WTC11 (cell line): ENCODE data around the gene AKAP13. TPM values are rescaled to one million over a fixed set of nuclear protein-coding genes. Genes with fewer than 3 reads are reported as not detected.

Source experiments
- ATAC-seq: fragments of 200-7000 bp; cut with Tn5 transposase; 2 replicates; pipeline ENCODE4 v1.10.0; 2021; ENCODE audit warnings: mild to moderate bottlenecking, moderate library complexity
- CTCF ChIA-PET: fragments of 300-600 bp; sonication (Branson Sonifier 250); formaldehyde crosslinking; loops from one replicate; lab custom pipeline; 2021; ENCODE audit warnings: antibody characterized with exemption; lab: Charles Lee
- POLR2A ChIA-PET: fragments of 350-600 bp; sonication (Branson Sonifier 250); formaldehyde crosslinking; loops from one replicate; lab custom pipeline; 2021; ENCODE audit warnings: antibody characterized with exemption; lab: Charles Lee
- DNase-seq: peaks from one replicate; pipeline ENCODE4 v3.0.0; 2021; ENCODE audit warnings: low spot score
- H3K27ac Mint-ChIP-seq: 2 replicates; pipeline ENCODE4 v1.8.0; 2021; ENCODE audit warnings: mixed read lengths
- H3K27me3 Mint-ChIP-seq: 2 replicates; pipeline ENCODE4 v1.8.0; 2021; ENCODE audit warnings: low read depth, mild to moderate bottlenecking, moderate library complexity, mixed read lengths
- H3K36me3 Mint-ChIP-seq: 2 replicates; pipeline ENCODE4 v1.8.0; 2021; ENCODE audit warnings: mixed read lengths
- H3K4me1 Mint-ChIP-seq: 2 replicates; pipeline ENCODE4 v1.8.0; 2022; ENCODE audit warnings: mixed read lengths
- H3K4me3 Mint-ChIP-seq: 2 replicates; pipeline ENCODE4 v1.8.0; 2021; ENCODE audit warnings: mild to moderate bottlenecking, moderate library complexity, mixed read lengths
- H3K9me3 Mint-ChIP-seq: 2 replicates; pipeline ENCODE4 v1.8.0; 2021; ENCODE audit warnings: mixed read lengths
- ATF1 ChIP-seq: sonication (generic); formaldehyde crosslinking; IDR thresholded peaks from 2 replicates; pipeline ENCODE4 v1.8.1; 2023; ENCODE audit warnings: mild to moderate bottlenecking, moderate library complexity, missing genetic modification reagents
- CTCF ChIP-seq: fragments of 200-600 bp; IDR thresholded peaks from 2 replicates; pipeline ENCODE4 v1.8.0; 2022; ENCODE audit warnings: antibody characterized with exemption
- ESRRA ChIP-seq: sonication (generic); formaldehyde crosslinking; IDR thresholded peaks from 2 replicates; pipeline ENCODE4 v1.8.1; 2022; ENCODE audit warnings: mild to moderate bottlenecking, missing genetic modification reagents, borderline replicate concordance
- NFE2L1 ChIP-seq: sonication (generic); formaldehyde crosslinking; IDR thresholded peaks from 2 replicates; pipeline ENCODE4 v1.8.1; 2023; ENCODE audit warnings: missing genetic modification reagents
- NR2C2 ChIP-seq: sonication (generic); formaldehyde crosslinking; IDR thresholded peaks from 2 replicates; pipeline ENCODE4 v1.8.0; 2022; ENCODE audit warnings: mild to moderate bottlenecking, missing genetic modification reagents
- PRRX2 ChIP-seq: fragments of 250-450 bp; sonication (Bioruptor Pico); IDR thresholded peaks from 2 replicates; pipeline ENCODE4 v1.8.0; 2021; ENCODE audit warnings: mild to moderate bottlenecking
- RELA ChIP-seq: sonication (generic); formaldehyde crosslinking; IDR thresholded peaks from 2 replicates; pipeline ENCODE4 v1.8.1; 2022; ENCODE audit warnings: missing genetic modification reagents, mild to moderate bottlenecking, borderline replicate concordance
- SP1 ChIP-seq: sonication (generic); formaldehyde crosslinking; conservative IDR thresholded peaks from 2 replicates; pipeline ENCODE4 v1.8.1; 2022; ENCODE audit warnings: missing genetic modification reagents
- USF2 ChIP-seq: sonication (generic); formaldehyde crosslinking; IDR thresholded peaks from 2 replicates; pipeline ENCODE4 v1.8.1; 2023; ENCODE audit warnings: mild to moderate bottlenecking, missing genetic modification reagents, moderate library complexity
- ZNF121 ChIP-seq: sonication (generic); formaldehyde crosslinking; IDR thresholded peaks from 2 replicates; pipeline ENCODE4 v1.8.0; 2023; ENCODE audit warnings: missing genetic modification reagents
- ZNF396 ChIP-seq: fragments of 250-450 bp; sonication (Bioruptor Pico); IDR thresholded peaks from 2 replicates; pipeline ENCODE4 v1.8.0; 2021; ENCODE audit warnings: mild to moderate bottlenecking, moderate library complexity, borderline replicate concordance
- ZNF671 ChIP-seq: fragments of 250-450 bp; sonication (Bioruptor Pico); IDR thresholded peaks from 2 replicates; pipeline ENCODE4 v1.8.0; 2021; ENCODE audit warnings: mild to moderate bottlenecking
- ZSCAN18 ChIP-seq: fragments of 250-450 bp; sonication (Bioruptor Pico); IDR thresholded peaks from 2 replicates; pipeline ENCODE4 v2.1.2; 2022; ENCODE audit warnings: mild to moderate bottlenecking, moderate library complexity
- total RNA-seq: library from RNA; stranded (reverse); gene quantifications from 3 replicates; pipeline ENCODE4 v1.2.3, GENCODE V29; 2021
- TF ChIP-seq, protein P1 (sequence below): sonication (generic); formaldehyde crosslinking; IDR thresholded peaks from 2 replicates; pipeline ENCODE4 v1.8.0; 2023; ENCODE audit warnings: missing genetic modification reagents
- TF ChIP-seq, protein P2 (sequence below): sonication (generic); formaldehyde crosslinking; IDR thresholded peaks from 2 replicates; pipeline ENCODE4 v1.8.1; 2023; ENCODE audit warnings: mild to moderate bottlenecking, missing genetic modification reagents, borderline replicate concordance

The AKAP13 gene
- total RNA-seq, 1 experiment from 2014 or later = 50.3 TPM

- H3K4me3 Mint-ChIP-seq = no peak overlapping the region
- H3K9me3 Mint-ChIP-seq = no peaks in the 10 kb centered on the region
- H3K36me3 Mint-ChIP-seq = no peaks in the 10 kb centered on the region
- peaks cover 70% of the 10 kb centered on the region for H3K4me1 Mint-ChIP-seq
- ChIA-PET POLR2A (no interaction called here), CTCF (interaction anchor here (0.8 to 1.5 kb wide), 3 partner anchors 9 to 45 kb away, joined by 3 to 6 read pairs (median 3); no protein-coding TSS in a partner anchor)
- H3K27me3 Mint-ChIP-seq = no peaks in the 10 kb centered on the region
- peak; percentile 14; the same call in 1 of the 2 replicates for ATAC-seq
- TF ChIP-seq ZNF396 (CRISPR knock-in tag) = no peak
- DNase-seq = no peak
- peak overlapping the region; percentile 8; the same call in 1 of the 2 replicates for H3K27ac Mint-ChIP-seq
These were observed 118.1 kb downstream of the AKAP13 start for GRCh38 chr15:85498471-85498870.

GRCh38 chr15:85499371-85499887 is 119.0 kb downstream of the AKAP13 start:
- POLR2A ChIA-PET = interaction anchor here (0.6 kb wide), 1 partner anchor 161 kb away, joined by 8 read pairs; no protein-coding TSS in a partner anchor
- no peak overlapping the region for H3K27ac Mint-ChIP-seq
- peak; percentile 11; the same call in 1 of the 2 replicates for ATAC-seq
- no peaks in the 10 kb centered on the region for H3K9me3 Mint-ChIP-seq
- no peak for DNase-seq
- CTCF ChIA-PET = interaction anchor here (1.2 to 1.3 kb wide), 2 partner anchors 44 to 169 kb away, joined by 3 read pairs; no protein-coding TSS in a partner anchor
- TF ChIP-seq, protein P1, sequence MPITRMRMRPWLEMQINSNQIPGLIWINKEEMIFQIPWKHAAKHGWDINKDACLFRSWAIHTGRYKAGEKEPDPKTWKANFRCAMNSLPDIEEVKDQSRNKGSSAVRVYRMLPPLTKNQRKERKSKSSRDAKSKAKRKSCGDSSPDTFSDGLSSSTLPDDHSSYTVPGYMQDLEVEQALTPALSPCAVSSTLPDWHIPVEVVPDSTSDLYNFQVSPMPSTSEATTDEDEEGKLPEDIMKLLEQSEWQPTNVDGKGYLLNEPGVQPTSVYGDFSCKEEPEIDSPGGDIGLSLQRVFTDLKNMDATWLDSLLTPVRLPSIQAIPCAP (CRISPR knock-in tag) = no peak
- TF ChIP-seq CTCF (no peak), ATF1 (no peak), NFE2L1 (CRISPR knock-in tag) (0 out of 2 replicates have a peak, but pooled peaks have one; percentile 15)
- H3K4me3 Mint-ChIP-seq = no peak overlapping the region
- no peaks in the 10 kb centered on the region for H3K27me3 Mint-ChIP-seq
- H3K4me1 Mint-ChIP-seq = peaks cover 72% of the 10 kb centered on the region
- no peaks in the 10 kb centered on the region for H3K36me3 Mint-ChIP-seq

DNA sequence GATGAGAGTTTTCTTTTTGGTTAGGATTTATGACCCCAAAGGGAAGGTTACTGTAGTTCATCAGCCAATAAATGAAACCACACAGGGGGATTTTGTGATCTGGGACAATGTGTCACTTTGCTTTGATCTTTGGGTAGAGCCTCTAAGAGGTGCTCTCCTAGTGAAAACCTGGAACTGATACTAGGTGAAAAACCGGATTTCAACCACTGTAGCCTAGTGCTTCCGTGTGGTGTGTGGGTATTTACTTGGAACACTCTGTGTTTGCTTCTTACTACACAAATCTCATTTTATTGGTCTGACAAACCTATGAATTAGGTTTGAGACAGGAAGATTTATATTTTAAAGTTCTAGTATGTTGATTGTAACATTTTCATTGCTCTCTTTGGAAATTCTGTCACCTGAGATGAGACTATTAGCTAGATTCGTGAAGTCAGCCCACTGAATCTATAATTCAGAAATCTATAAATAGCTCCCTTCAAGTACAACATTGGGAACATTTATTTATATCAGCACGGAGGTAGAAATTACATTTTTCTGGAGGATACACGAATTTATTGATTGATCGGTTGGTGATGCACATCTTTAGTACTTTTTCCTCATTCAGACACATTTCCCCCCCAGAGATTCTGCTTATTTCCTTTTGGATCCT is 119.8 kb downstream of the AKAP13 start:
- no peaks in the 10 kb centered on the region for H3K9me3 Mint-ChIP-seq
- ATAC-seq = no peak
- ChIA-PET CTCF (interaction anchor here (1.0 to 1.3 kb wide), 4 partner anchors 9 to 169 kb away, joined by 3 read pairs; no protein-coding TSS in a partner anchor), POLR2A (interaction anchor here (0.6 kb wide), 1 partner anchor 162 kb away, joined by 8 read pairs; no protein-coding TSS in a partner anchor)
- H3K27ac Mint-ChIP-seq = no peak overlapping the region
- H3K4me3 Mint-ChIP-seq = no peak overlapping the region
- H3K27me3 Mint-ChIP-seq = no peaks in the 10 kb centered on the region
- peaks cover 71% of the 10 kb centered on the region for H3K4me1 Mint-ChIP-seq
- no peak for DNase-seq
- no peaks in the 10 kb centered on the region for H3K36me3 Mint-ChIP-seq
- TF ChIP-seq ZNF396 (CRISPR knock-in tag) = no peak
- TF ChIP-seq ESRRA (CRISPR knock-in tag) = no peak
- TF ChIP-seq PRRX2 (CRISPR knock-in tag) = no peak
- TF ChIP-seq ZNF671 = no peak
- TF ChIP-seq, protein P2, sequence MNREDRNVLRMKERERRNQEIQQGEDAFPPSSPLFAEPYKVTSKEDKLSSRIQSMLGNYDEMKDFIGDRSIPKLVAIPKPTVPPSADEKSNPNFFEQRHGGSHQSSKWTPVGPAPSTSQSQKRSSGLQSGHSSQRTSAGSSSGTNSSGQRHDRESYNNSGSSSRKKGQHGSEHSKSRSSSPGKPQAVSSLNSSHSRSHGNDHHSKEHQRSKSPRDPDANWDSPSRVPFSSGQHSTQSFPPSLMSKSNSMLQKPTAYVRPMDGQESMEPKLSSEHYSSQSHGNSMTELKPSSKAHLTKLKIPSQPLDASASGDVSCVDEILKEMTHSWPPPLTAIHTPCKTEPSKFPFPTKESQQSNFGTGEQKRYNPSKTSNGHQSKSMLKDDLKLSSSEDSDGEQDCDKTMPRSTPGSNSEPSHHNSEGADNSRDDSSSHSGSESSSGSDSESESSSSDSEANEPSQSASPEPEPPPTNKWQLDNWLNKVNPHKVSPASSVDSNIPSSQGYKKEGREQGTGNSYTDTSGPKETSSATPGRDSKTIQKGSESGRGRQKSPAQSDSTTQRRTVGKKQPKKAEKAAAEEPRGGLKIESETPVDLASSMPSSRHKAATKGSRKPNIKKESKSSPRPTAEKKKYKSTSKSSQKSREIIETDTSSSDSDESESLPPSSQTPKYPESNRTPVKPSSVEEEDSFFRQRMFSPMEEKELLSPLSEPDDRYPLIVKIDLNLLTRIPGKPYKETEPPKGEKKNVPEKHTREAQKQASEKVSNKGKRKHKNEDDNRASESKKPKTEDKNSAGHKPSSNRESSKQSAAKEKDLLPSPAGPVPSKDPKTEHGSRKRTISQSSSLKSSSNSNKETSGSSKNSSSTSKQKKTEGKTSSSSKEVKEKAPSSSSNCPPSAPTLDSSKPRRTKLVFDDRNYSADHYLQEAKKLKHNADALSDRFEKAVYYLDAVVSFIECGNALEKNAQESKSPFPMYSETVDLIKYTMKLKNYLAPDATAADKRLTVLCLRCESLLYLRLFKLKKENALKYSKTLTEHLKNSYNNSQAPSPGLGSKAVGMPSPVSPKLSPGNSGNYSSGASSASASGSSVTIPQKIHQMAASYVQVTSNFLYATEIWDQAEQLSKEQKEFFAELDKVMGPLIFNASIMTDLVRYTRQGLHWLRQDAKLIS (CRISPR knock-in tag) = no peak
- TF ChIP-seq ZSCAN18 (CRISPR knock-in tag) = no peak
- no peak for TF ChIP-seq NR2C2 (CRISPR knock-in tag)
- TF ChIP-seq USF2 = no peak
- no peak for TF ChIP-seq ZNF121 (CRISPR knock-in tag)
- no peak for TF ChIP-seq SP1 (CRISPR knock-in tag)
- no peak for TF ChIP-seq RELA (CRISPR knock-in tag)
- TF ChIP-seq, protein P1 (CRISPR knock-in tag) = no peak
